Fibroblast of the aortic adventitia (primary cell): ENCODE measurements around the gene DOCK3. TPM values are rescaled to one million over a fixed set of nuclear protein-coding genes. Genes with fewer than 3 reads are reported as not detected.

ENCODE experiments used
- DNase-seq: peaks from one replicate; pipeline ENCODE4 v3.0.0-alpha.2; 2010; ENCODE audit warnings: low read depth
- H3K4me3 ChIP-seq: 2 replicates; pipeline ENCODE4 v1.5.1; 2011; ENCODE audit warnings: low read depth, mild to moderate bottlenecking, control low read depth, low read length, moderate library complexity
- total RNA-seq: library from RNA; depleted of rRNA; stranded (reverse); fragments of >200 nt; gene quantifications from 2 replicates; pipeline ENCODE4 v1.2.3, GENCODE V29; 2012; ENCODE audit warnings: low replicate concordance
- TF ChIP-seq, protein P1 (sequence below): IDR thresholded peaks from 2 replicates; pipeline ENCODE4 v1.5.1; 2011; ENCODE audit warnings: mild to moderate bottlenecking, low read length, control low read depth, inconsistent platforms; ENCODE audit not compliant: insufficient read depth

The DOCK3 gene
- total RNA-seq, 1 donor: 0.36 TPM

- no peak overlapping the region for H3K4me3 ChIP-seq
- TF ChIP-seq, protein P1, sequence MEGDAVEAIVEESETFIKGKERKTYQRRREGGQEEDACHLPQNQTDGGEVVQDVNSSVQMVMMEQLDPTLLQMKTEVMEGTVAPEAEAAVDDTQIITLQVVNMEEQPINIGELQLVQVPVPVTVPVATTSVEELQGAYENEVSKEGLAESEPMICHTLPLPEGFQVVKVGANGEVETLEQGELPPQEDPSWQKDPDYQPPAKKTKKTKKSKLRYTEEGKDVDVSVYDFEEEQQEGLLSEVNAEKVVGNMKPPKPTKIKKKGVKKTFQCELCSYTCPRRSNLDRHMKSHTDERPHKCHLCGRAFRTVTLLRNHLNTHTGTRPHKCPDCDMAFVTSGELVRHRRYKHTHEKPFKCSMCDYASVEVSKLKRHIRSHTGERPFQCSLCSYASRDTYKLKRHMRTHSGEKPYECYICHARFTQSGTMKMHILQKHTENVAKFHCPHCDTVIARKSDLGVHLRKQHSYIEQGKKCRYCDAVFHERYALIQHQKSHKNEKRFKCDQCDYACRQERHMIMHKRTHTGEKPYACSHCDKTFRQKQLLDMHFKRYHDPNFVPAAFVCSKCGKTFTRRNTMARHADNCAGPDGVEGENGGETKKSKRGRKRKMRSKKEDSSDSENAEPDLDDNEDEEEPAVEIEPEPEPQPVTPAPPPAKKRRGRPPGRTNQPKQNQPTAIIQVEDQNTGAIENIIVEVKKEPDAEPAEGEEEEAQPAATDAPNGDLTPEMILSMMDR: no peak
- no peak for DNase-seq
Measured at GRCh38 chr3:50695031-50695430, 20.3 kb downstream of the DOCK3 start.

DNA sequence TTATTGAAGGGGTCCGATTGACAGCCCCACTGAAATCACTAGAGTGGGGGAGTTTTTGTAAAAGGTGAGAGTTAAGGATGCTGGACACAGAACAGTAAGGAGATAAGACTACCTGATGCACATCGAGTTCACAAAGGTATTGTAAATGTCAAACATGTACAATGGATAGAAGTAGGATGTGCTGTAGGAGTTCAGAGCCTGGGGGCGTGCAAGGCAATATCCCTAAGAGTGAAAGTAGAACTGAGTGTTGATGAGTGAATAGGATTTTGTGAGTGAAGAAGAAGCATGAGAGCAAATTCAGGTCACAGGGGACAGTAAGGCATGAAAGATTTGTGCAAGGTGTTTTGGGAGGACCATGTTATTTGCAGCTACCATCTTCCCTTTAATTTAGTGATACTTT, 21.5 kb downstream of the DOCK3 start:
- no peak for DNase-seq
- TF ChIP-seq, protein P1: no peak
- H3K4me3 ChIP-seq: no peak overlapping the region

DNA sequence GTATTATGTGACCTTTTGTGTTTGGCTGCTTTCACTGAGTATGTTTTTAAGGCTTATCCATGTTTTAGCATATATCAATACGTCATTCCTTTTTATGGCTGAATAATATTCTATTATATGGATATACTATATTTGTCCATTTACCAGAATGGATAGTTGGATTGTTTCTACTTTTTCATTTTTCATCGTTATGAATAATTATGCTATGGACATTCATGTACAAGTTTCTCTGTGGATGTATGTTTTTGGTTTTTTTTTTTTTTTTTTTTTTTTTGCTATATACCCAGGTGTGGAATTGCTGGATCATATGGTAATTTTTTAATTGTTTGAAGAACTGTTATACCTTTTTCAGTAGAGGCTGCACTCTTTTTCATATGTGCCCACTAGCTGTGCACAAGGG, 23.5 kb downstream of the DOCK3 start:
- no peak for DNase-seq
- TF ChIP-seq, protein P1: no peak

GRCh38 chr3:50708620-50709019, 33.9 kb downstream of the DOCK3 start:
- TF ChIP-seq, protein P1: no peak
- no peak overlapping the region for H3K4me3 ChIP-seq
- no peak for DNase-seq

More for the DNA sequence above, 23.5 kb downstream of the DOCK3 start:
- H3K4me3 ChIP-seq: no peak overlapping the region

GRCh38 chr3:50714946-50715345, 40.2 kb downstream of the DOCK3 start:
- no peak overlapping the region for H3K4me3 ChIP-seq
- TF ChIP-seq, protein P1: no peak
- no peak for DNase-seq

DNA sequence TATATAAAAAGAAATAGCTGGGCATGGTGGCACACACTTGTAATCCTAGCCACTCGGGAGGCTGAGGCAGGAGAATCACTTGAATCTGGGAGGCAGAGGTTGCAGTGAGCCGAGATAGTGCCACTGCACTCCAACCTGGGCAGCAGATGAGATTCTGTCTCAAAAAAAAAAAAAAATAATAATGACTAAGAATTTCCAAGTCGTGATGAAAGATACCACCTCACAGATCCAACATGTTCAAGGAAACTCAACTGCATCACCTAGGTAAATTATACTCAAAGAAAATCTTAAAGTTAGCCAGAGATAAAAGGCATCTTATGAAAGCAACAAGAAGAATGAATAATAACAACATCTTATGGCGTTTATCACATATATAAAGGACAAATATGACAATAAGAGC, 50.1 kb downstream of the DOCK3 start:
- TF ChIP-seq, protein P1: no peak
- DNase-seq: no peak
- H3K4me3 ChIP-seq: no peak overlapping the region

GRCh38 chr3:50734985-50735384, 60.3 kb downstream of the DOCK3 start:
- DNase-seq: no peak
- TF ChIP-seq, protein P1: no peak
- no peak overlapping the region for H3K4me3 ChIP-seq
